Measurements from ENCODE around the gene UNCX. TPM values are rescaled to one million over a fixed set of nuclear protein-coding genes. Genes with fewer than 3 reads are reported as not detected.

UNCX gene
- total RNA-seq, 1 experiment from 2014 or later: not detected

DNA sequence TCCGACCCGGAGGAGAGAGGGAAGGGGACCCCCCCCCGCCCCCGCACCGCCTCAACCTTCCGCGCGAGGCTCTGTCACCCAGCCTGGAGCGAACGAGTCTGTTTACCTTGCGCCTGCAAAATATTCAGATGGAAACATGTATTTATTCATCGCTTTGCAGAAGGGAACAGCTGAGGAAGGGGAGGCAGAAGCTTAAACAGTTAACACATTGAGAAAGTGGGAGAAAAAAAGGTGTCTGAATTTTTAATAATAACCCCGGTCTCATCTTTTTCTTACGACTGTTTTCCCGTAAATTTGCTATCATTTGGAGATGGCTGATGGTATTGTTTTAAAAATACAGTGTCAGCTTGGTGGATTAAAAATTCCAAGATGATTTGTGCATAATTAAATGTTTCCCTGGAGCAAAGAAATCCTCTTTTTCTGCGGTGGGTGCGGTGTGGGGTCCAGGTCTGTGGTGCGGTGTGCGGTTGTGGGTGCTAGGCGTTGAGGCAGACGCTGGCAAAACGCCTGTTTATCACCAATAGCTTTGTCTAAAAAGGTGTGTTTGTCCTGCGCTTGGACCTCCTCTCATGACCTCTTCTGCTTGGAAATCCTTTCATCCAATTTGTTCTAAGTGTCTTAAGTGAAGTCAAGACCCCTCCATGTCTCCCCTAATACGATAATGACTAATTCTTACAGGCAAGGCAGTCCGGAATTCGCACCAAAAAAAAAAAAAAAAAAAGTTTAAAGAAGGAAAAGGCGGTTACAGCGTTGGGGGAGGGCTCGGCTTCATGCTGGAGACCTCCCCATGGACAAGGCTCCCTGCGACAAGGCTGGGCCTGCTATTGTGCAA lies 1.6 kb downstream of the UNCX start:
- no peaks in the 10 kb centered on the region for H3K36me3 ChIP-seq (ENCODE audit: control insufficient read depth in 1 of 2, insufficient read depth in 2 of 2, low read length in 2 of 2)
- BruUV-seq (replicated peaks): no TSS peak
- ATAC-seq (no peak), DNase-seq (ENCODE audit: low read depth, low spot score) (no peak)
- H3K27ac ChIP-seq (ENCODE audit: low read depth, low read length): no peak overlapping the region
- POLR2A ChIA-PET: no interaction called here
- H3K4me1 ChIP-seq (ENCODE audit: control insufficient read depth in 1 of 2, insufficient read depth in 2 of 2, low read length in 2 of 2): no peaks in the 10 kb centered on the region
- TF ChIP-seq RAD21 (IDR thresholded peaks at IDR 0.05; ENCODE audit: low read depth) (no peak), EGR1 (IDR thresholded peaks at IDR 0.05; ENCODE audit: low read depth) (no peak), TCF7L2 (IDR thresholded peaks at IDR 0.05; ENCODE audit: borderline replicate concordance, extremely low read depth, insufficient read depth, insufficient read length) (no peak), CBX3 (IDR thresholded peaks at IDR 0.05; ENCODE audit: low read depth) (no peak)
- TF ChIP-seq, protein P1, sequence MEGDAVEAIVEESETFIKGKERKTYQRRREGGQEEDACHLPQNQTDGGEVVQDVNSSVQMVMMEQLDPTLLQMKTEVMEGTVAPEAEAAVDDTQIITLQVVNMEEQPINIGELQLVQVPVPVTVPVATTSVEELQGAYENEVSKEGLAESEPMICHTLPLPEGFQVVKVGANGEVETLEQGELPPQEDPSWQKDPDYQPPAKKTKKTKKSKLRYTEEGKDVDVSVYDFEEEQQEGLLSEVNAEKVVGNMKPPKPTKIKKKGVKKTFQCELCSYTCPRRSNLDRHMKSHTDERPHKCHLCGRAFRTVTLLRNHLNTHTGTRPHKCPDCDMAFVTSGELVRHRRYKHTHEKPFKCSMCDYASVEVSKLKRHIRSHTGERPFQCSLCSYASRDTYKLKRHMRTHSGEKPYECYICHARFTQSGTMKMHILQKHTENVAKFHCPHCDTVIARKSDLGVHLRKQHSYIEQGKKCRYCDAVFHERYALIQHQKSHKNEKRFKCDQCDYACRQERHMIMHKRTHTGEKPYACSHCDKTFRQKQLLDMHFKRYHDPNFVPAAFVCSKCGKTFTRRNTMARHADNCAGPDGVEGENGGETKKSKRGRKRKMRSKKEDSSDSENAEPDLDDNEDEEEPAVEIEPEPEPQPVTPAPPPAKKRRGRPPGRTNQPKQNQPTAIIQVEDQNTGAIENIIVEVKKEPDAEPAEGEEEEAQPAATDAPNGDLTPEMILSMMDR (IDR thresholded peaks at IDR 0.05 in 2 of 3, conservative IDR thresholded peaks at IDR 0.05 in 1 of 3; ENCODE audit: borderline replicate concordance in 1 of 3, insufficient read depth in 1 of 3, low read depth in 2 of 3, low read length in 2 of 3): no peak
- TF ChIP-seq, protein P2, sequence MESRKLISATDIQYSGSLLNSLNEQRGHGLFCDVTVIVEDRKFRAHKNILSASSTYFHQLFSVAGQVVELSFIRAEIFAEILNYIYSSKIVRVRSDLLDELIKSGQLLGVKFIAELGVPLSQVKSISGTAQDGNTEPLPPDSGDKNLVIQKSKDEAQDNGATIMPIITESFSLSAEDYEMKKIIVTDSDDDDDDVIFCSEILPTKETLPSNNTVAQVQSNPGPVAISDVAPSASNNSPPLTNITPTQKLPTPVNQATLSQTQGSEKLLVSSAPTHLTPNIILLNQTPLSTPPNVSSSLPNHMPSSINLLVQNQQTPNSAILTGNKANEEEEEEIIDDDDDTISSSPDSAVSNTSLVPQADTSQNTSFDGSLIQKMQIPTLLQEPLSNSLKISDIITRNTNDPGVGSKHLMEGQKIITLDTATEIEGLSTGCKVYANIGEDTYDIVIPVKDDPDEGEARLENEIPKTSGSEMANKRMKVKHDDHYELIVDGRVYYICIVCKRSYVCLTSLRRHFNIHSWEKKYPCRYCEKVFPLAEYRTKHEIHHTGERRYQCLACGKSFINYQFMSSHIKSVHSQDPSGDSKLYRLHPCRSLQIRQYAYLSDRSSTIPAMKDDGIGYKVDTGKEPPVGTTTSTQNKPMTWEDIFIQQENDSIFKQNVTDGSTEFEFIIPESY (IDR thresholded peaks at IDR 0.05; ENCODE audit: extremely low read depth, insufficient replicate concordance, low read length): no peak
- no peaks in the 10 kb centered on the region for H3K79me2 ChIP-seq (ENCODE audit: insufficient read depth, low read length)
- no peak overlapping the region for H3K4me2 ChIP-seq (ENCODE audit: low read length)
- intact Hi-C loops (cut with micrococcal nuclease): no loop called here
- H2AFZ ChIP-seq (ENCODE audit: low read depth, low read length, poor library complexity, severe bottlenecking): no peak overlapping the region
- no peak overlapping the region for H3K4me3 ChIP-seq (replicated peaks in 1 of 2; ENCODE audit: low read depth in 1 of 2, low read length in 2 of 2)
- H3K9me2 ChIP-seq (ENCODE audit: insufficient read depth): no peaks in the 10 kb centered on the region
- RAD21 ChIA-PET (ENCODE audit: low non-redundant PET in 1 of 2, low total read pairs in 2 of 2, uncharacterized antibody in 2 of 2, unreplicated experiment in 2 of 2): no interaction called here
- H4K20me1 ChIP-seq (ENCODE audit: insufficient read depth): no peaks in the 10 kb centered on the region
- CTCF ChIA-PET: no interaction called here
- H3K9ac ChIP-seq (ENCODE audit: low read length): no peak overlapping the region
- no peaks in the 10 kb centered on the region for H3K27me3 ChIP-seq (ENCODE audit: insufficient read depth, low read length)
- no peaks in the 10 kb centered on the region for H3K9me3 ChIP-seq (ENCODE audit: control insufficient read depth in 1 of 2, insufficient read depth in 1 of 2, low read depth in 1 of 2, low read length in 2 of 2)

All from HCT116 (cell line).